ENCODE data around the gene CXCR6. TPM values are rescaled to one million over a fixed set of nuclear protein-coding genes. Genes with fewer than 3 reads are reported as not detected.

Gene CXCR6
- total and polyA plus RNA-seq, 7 donors: 0.36 to 3.3 (median 0.72) TPM; not detected in 3

GRCh38 chr3:45991341-45991740, 48.1 kb downstream of the CXCR6 start:
- Histone ChIP-seq H3K27me3 (no peaks in the 10 kb centered on the region), H3K9me3 (no peaks in the 10 kb centered on the region), H3K27ac (peak overlapping the region; percentile 91 to 98 (median 95)), H3K36me3 (no peaks in the 10 kb centered on the region), H3K4me3 (no peak overlapping the region), H3K4me1 (peaks cover 0 to 88% (median 83%) of the 10 kb centered on the region in 4 donors)
- DNase-seq: no peak
- no peak for TF ChIP-seq CTCF (IDR thresholded peaks at IDR 0.05)
- no peak for TF ChIP-seq POLR2A (IDR thresholded peaks at IDR 0.05)
- no peak for TF ChIP-seq EP300 (IDR thresholded peaks at IDR 0.05)
- TF ChIP-seq POLR2AphosphoS5 (IDR thresholded peaks at IDR 0.05): no peak
- 72 to 87% methylated on average over 6 of the region's 6 CpGs for WGBS, 2 donors
- intact Hi-C loops (cut with DNase I): no loop called here

- no peaks in the 10 kb centered on the region for H3K36me3 ChIP-seq
- no peak for TF ChIP-seq CTCF (IDR thresholded peaks at IDR 0.05)
- no peak for TF ChIP-seq POLR2A (IDR thresholded peaks at IDR 0.05)
- TF ChIP-seq POLR2AphosphoS5 (IDR thresholded peaks at IDR 0.05): peak in 2 of 4 donors; percentile 10 to 42
- TF ChIP-seq EP300 (IDR thresholded peaks at IDR 0.05): peak in 1 of 4 donors; percentile 28
- intact Hi-C loops (cut with DNase I): no loop called here
- no peak overlapping the region for H3K4me3 ChIP-seq
- peak overlapping the region; percentile 91 to 98 (median 95) for H3K27ac ChIP-seq
- no peaks in the 10 kb centered on the region for H3K27me3 ChIP-seq
- 78 to 85% methylated on average over 2 of the region's 2 CpGs for WGBS, 2 donors
- DNase-seq: peak; percentile 66
- no peaks in the 10 kb centered on the region for H3K9me3 ChIP-seq
- H3K4me1 ChIP-seq: peaks cover 0 to 80% (median 74%) of the 10 kb centered on the region in 4 donors
Observed at GRCh38 chr3:45992133-45992729, 49.0 kb downstream of the CXCR6 start.

DNA sequence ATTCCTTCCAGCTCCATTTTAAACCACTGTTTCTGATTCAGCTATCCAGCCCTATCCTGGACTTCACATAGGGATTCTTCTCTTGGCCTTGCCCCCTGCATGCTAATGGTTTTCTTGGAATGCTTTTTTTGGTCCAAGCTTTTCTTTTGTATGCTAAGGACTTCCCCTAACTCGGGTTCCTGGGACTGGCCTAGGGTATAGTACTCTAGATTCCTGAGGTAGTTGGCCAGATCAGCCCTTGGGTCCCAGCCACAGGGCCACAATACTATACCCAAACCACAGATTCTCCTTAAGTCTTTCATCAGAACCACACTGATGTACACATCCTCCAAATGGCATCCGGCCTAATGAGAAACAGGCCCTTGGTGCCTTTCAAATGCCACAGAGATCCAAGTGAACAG, 49.6 kb downstream of the CXCR6 start:
- Histone ChIP-seq H3K27ac (peak overlapping the region; percentile 91 to 98 (median 95)), H3K36me3 (no peaks in the 10 kb centered on the region), H3K9me3 (no peaks in the 10 kb centered on the region), H3K27me3 (no peaks in the 10 kb centered on the region), H3K4me3 (no peak overlapping the region), H3K4me1 (peaks cover 0 to 74% (median 68%) of the 10 kb centered on the region in 4 donors)
- no peak for DNase-seq
- WGBS, 2 donors: 72 to 84% methylated on average over 2 of the region's 2 CpGs
- TF ChIP-seq CTCF (IDR thresholded peaks at IDR 0.05) (no peak), POLR2A (IDR thresholded peaks at IDR 0.05) (no peak), EP300 (IDR thresholded peaks at IDR 0.05) (no peak)
- intact Hi-C loops (cut with DNase I): no loop called here

GRCh38 chr3:45993421-45994027, 50.3 kb downstream of the CXCR6 start:
- no peaks in the 10 kb centered on the region for H3K27me3 ChIP-seq
- peaks cover 0 to 67% (median 61%) of the 10 kb centered on the region in 4 donors for H3K4me1 ChIP-seq
- H3K36me3 ChIP-seq: no peaks in the 10 kb centered on the region
- TF ChIP-seq POLR2AphosphoS5 (IDR thresholded peaks at IDR 0.05) (no peak), EP300 (IDR thresholded peaks at IDR 0.05) (no peak), POLR2A (IDR thresholded peaks at IDR 0.05) (no peak), CTCF (IDR thresholded peaks at IDR 0.05) (no peak)
- DNase-seq: no peak
- H3K9me3 ChIP-seq: no peaks in the 10 kb centered on the region
- peak overlapping the region; percentile 91 to 98 (median 95) for H3K27ac ChIP-seq
- intact Hi-C loops (cut with DNase I): no loop called here
- 60 to 70% methylated on average over 3 of the region's 3 CpGs for WGBS, 2 donors
- H3K4me3 ChIP-seq: no peak overlapping the region
